Osteoblast (primary cell): ENCODE data around the gene MS4A1. TPM values are rescaled to one million over a fixed set of nuclear protein-coding genes. Genes with fewer than 3 reads are reported as not detected.

Source experiments
- DNase-seq: peaks from one replicate; pipeline ENCODE4 v3.0.0; 2011; ENCODE audit warnings: low spot score, mixed read lengths; ENCODE audit not compliant: insufficient read length; ENCODE audit errors: missing footprints
- H2AFZ ChIP-seq: 2 replicates; pipeline ENCODE4 v1.6.0; 2011; ENCODE audit warnings: mild to moderate bottlenecking, low read length
- H3K27ac ChIP-seq: 2 replicates; pipeline ENCODE4 v1.5.1; 2011; ENCODE audit warnings: mild to moderate bottlenecking, low read depth, low read length, moderate library complexity
- H3K27me3 ChIP-seq: 2 replicates; pipeline ENCODE4 v1.6.0; 2012; ENCODE audit warnings: mild to moderate bottlenecking, control low read depth, inconsistent platforms, low read length, moderate library complexity; ENCODE audit not compliant: insufficient read depth
- H3K36me3 ChIP-seq: 2 replicates; pipeline ENCODE4 v1.5.1; 2011; ENCODE audit warnings: mild to moderate bottlenecking, low read length, control low read depth, moderate library complexity; ENCODE audit not compliant: insufficient read depth
- H3K4me1 ChIP-seq: 2 replicates; pipeline ENCODE4 v1.5.1; 2011; ENCODE audit warnings: mild to moderate bottlenecking, low read length, control low read depth, moderate library complexity; ENCODE audit not compliant: insufficient read depth
- H3K4me2 ChIP-seq: 2 replicates; pipeline ENCODE4 v1.6.0; 2011; ENCODE audit warnings: mild to moderate bottlenecking, low read length; ENCODE audit not compliant: insufficient read depth
- H3K4me3 ChIP-seq: fragments of 200-600 bp; sonication (generic); 3 replicates; pipeline ENCODE4 v1.5.1; 2012; ENCODE audit warnings: mild to moderate bottlenecking, low read length, inconsistent platforms; ENCODE audit not compliant: insufficient read depth
- H3K79me2 ChIP-seq: 2 replicates; pipeline ENCODE4 v1.6.0; 2012; ENCODE audit warnings: mild to moderate bottlenecking, low read length, control low read depth, inconsistent platforms; ENCODE audit not compliant: insufficient read depth
- H3K9me3 ChIP-seq: 2 replicates; pipeline ENCODE4 v1.5.1; 2011; ENCODE audit warnings: low read depth, low read length, control low read depth
- H4K20me1 ChIP-seq: 2 replicates; pipeline ENCODE4 v1.6.0; 2012; ENCODE audit warnings: mild to moderate bottlenecking, low read length, control low read depth; ENCODE audit not compliant: insufficient read depth
- CTCF ChIP-seq: IDR thresholded peaks from 2 replicates; pipeline ENCODE4 v1.5.1; 2011; ENCODE audit warnings: mild to moderate bottlenecking, low read depth, low read length, moderate library complexity; ENCODE audit errors: extremely low read depth
- total RNA-seq: library from RNA; depleted of rRNA; stranded (reverse); fragments of >200 nt; gene quantifications from 2 replicates; pipeline ENCODE4 v1.2.3, GENCODE V29; 2012

The MS4A1 gene
- total RNA-seq, 1 donor, result not detected

- H4K20me1 ChIP-seq, result no peaks in the 10 kb centered on the region
- H3K4me1 ChIP-seq, result no peaks in the 10 kb centered on the region
- H3K79me2 ChIP-seq, result no peaks in the 10 kb centered on the region
- no peaks in the 10 kb centered on the region for H3K9me3 ChIP-seq
- no peaks in the 10 kb centered on the region for H3K27me3 ChIP-seq
- TF ChIP-seq CTCF, result no peak
- H3K27ac ChIP-seq, result no peak within 1 kb of the TSS
- no peaks in the 10 kb centered on the region for H3K36me3 ChIP-seq
- H3K4me2 ChIP-seq, result no peak within 1 kb of the TSS
- H2AFZ ChIP-seq, result no peak within 1 kb of the TSS
- DNase-seq, result no peak
- H3K4me3 ChIP-seq, result no peak within 1 kb of the TSS
Measured at GRCh38 chr11:60429272-60429671, 26.4 kb upstream of the MS4A1 start, which contains the start of gene MS4A5. Gene MS4A5, plus strand, starts transcription at chr11:60429572. Its CDS starts 103 bp downstream, at chr11:60429675.

- H3K27me3 ChIP-seq, result no peaks in the 10 kb centered on the region
- DNase-seq, result no peak
- no peaks in the 10 kb centered on the region for H3K36me3 ChIP-seq
- H3K4me3 ChIP-seq, result no peak overlapping the region
- H3K9me3 ChIP-seq, result no peaks in the 10 kb centered on the region
- H3K4me1 ChIP-seq, result no peaks in the 10 kb centered on the region
- no peak overlapping the region for H2AFZ ChIP-seq
- no peak overlapping the region for H3K27ac ChIP-seq
- no peak overlapping the region for H3K4me2 ChIP-seq
- TF ChIP-seq CTCF, result no peak
- no peaks in the 10 kb centered on the region for H4K20me1 ChIP-seq
- H3K79me2 ChIP-seq, result no peaks in the 10 kb centered on the region
Measured at GRCh38 chr11:60431251-60431650, 24.4 kb upstream of the MS4A1 start.

- Histone ChIP-seq H3K4me3 (no peak overlapping the region), H3K9me3 (no peaks in the 10 kb centered on the region), H4K20me1 (no peaks in the 10 kb centered on the region), H3K27ac (no peak overlapping the region), H3K4me1 (no peaks in the 10 kb centered on the region), H3K36me3 (no peaks in the 10 kb centered on the region), H3K4me2 (no peak overlapping the region), H3K79me2 (no peaks in the 10 kb centered on the region), H2AFZ (no peak overlapping the region), H3K27me3 (no peaks in the 10 kb centered on the region)
- no peak for DNase-seq
- no peak for TF ChIP-seq CTCF
Measured at GRCh38 chr11:60433401-60433800, 22.2 kb upstream of the MS4A1 start.

- DNase-seq, result no peak
- no peaks in the 10 kb centered on the region for H3K36me3 ChIP-seq
- H4K20me1 ChIP-seq, result no peaks in the 10 kb centered on the region
- H3K79me2 ChIP-seq, result no peaks in the 10 kb centered on the region
- H3K4me2 ChIP-seq, result no peak overlapping the region
- H3K4me3 ChIP-seq, result no peak overlapping the region
- H3K27me3 ChIP-seq, result no peaks in the 10 kb centered on the region
- no peaks in the 10 kb centered on the region for H3K4me1 ChIP-seq
- no peak overlapping the region for H3K27ac ChIP-seq
- no peak overlapping the region for H2AFZ ChIP-seq
- no peaks in the 10 kb centered on the region for H3K9me3 ChIP-seq
- no peak for TF ChIP-seq CTCF
Measured at GRCh38 chr11:60447070-60447469, 8.6 kb upstream of the MS4A1 start.
